Endodermal cell (in vitro differentiated cells): ENCODE results near the gene BPHL. TPM values are rescaled to one million over a fixed set of nuclear protein-coding genes. Genes with fewer than 3 reads are reported as not detected.

Experiments
- DNase-seq: peaks from one replicate; pipeline ENCODE4 v3.0.0-alpha.2; 2017
- H3K27ac ChIP-seq: 2 replicates; pipeline ENCODE4 v1.5.1; 2013; ENCODE audit warnings: mild to moderate bottlenecking, low read depth, low read length, moderate library complexity
- H3K27me3 ChIP-seq: 2 replicates; pipeline ENCODE4 v1.6.1; 2013; ENCODE audit warnings: mild to moderate bottlenecking, low read length, moderate library complexity; ENCODE audit not compliant: insufficient read depth, control insufficient read depth, poor library complexity, severe bottlenecking
- H3K36me3 ChIP-seq: 2 replicates; pipeline ENCODE4 v1.7.0; 2013; ENCODE audit warnings: mild to moderate bottlenecking, low read length, moderate library complexity; ENCODE audit not compliant: control insufficient read depth, insufficient read depth
- H3K4me1 ChIP-seq: one replicate; pipeline ENCODE4 v1.7.0; 2013; ENCODE audit warnings: low read length; ENCODE audit not compliant: control insufficient read depth, insufficient read depth
- H3K4me3 ChIP-seq: 2 replicates; pipeline ENCODE4 v1.5.1; 2013; ENCODE audit warnings: mild to moderate bottlenecking, low read length, moderate library complexity
- H3K9ac ChIP-seq: 2 replicates; pipeline ENCODE4 v1.6.1; 2013; ENCODE audit warnings: mild to moderate bottlenecking, low read length, moderate library complexity; ENCODE audit not compliant: poor library complexity, severe bottlenecking; ENCODE audit errors: extremely low read depth
- H3K9me3 ChIP-seq: 2 replicates; pipeline ENCODE4 v1.6.1; 2013; ENCODE audit warnings: mild to moderate bottlenecking, low read length, moderate library complexity; ENCODE audit not compliant: control insufficient read depth
- H3K27ac Mint-ChIP-seq: 2 replicates; pipeline ENCODE4 v1.8.0; 2020; ENCODE audit warnings: mixed read lengths
- H3K27me3 Mint-ChIP-seq: 2 replicates; pipeline ENCODE4 v1.8.0; 2021; ENCODE audit warnings: mild to moderate bottlenecking, mixed read lengths; ENCODE audit not compliant: insufficient read depth
- H3K36me3 Mint-ChIP-seq: 2 replicates; pipeline ENCODE4 v1.8.0; 2020; ENCODE audit warnings: low read depth, mixed read lengths
- H3K4me1 Mint-ChIP-seq: 2 replicates; pipeline ENCODE4 v1.8.0; 2020; ENCODE audit warnings: mixed read lengths
- H3K4me3 Mint-ChIP-seq: 2 replicates; pipeline ENCODE4 v1.8.0; 2020; ENCODE audit warnings: mild to moderate bottlenecking, moderate library complexity, mixed read lengths
- H3K9me3 Mint-ChIP-seq: 2 replicates; pipeline ENCODE4 v1.8.0; 2020; ENCODE audit warnings: mild to moderate bottlenecking, mixed read lengths
- WGBS, 2 experiments: methylation state at CpG; one replicate each; pipeline versions ENCODE4 v1.1.5 to v1.1.7; 2013; ENCODE audit warnings: missing lambda C conversion rate in 2 of 2, mixed read lengths in 1 of 2; ENCODE audit not compliant: insufficient coverage in 1 of 2, insufficient read length in 1 of 2; 5-methylcytosine and 5-hydroxymethylcytosine counted together
- total RNA-seq, 2 donors: library from RNA; stranded (reverse); fragmentation: NEBNext Ultra II Directional in 1 of 2; extraction: Animal tissue kit (Norgen Biotek cat#: 25700) in 1 of 2; gene quantifications; 2 replicates in 1 of 2; 3 replicates in 1 of 2; pipeline ENCODE4 v1.2.1, GENCODE V29; 2021
- TF ChIP-seq, protein P1 (sequence below): fragments of 200-600 bp; sonication (generic); conservative IDR thresholded peaks from 2 replicates; pipeline ENCODE4 v1.5.0; 2021; ENCODE audit warnings: antibody characterized with exemption, mild to moderate bottlenecking

BPHL gene
- total RNA-seq, 2 donors from 2014 or later = 42.8 to 42.9 TPM

GRCh38 chr6:3125815-3126214 lies 7.3 kb downstream of the BPHL start:
- H3K9ac ChIP-seq = no peak overlapping the region
- Mint-ChIP-seq H3K27ac (no peak overlapping the region), H3K27me3 (no peaks in the 10 kb centered on the region)

GRCh38 chr6:3128356-3129108 lies 10.0 kb downstream of the BPHL start:
- no peaks in the 10 kb centered on the region for H3K9me3 ChIP-seq
- H3K4me1 ChIP-seq = no peaks in the 10 kb centered on the region
- no peak overlapping the region for H3K27ac ChIP-seq
- H3K9ac ChIP-seq = no peak overlapping the region
- TF ChIP-seq, protein P1, sequence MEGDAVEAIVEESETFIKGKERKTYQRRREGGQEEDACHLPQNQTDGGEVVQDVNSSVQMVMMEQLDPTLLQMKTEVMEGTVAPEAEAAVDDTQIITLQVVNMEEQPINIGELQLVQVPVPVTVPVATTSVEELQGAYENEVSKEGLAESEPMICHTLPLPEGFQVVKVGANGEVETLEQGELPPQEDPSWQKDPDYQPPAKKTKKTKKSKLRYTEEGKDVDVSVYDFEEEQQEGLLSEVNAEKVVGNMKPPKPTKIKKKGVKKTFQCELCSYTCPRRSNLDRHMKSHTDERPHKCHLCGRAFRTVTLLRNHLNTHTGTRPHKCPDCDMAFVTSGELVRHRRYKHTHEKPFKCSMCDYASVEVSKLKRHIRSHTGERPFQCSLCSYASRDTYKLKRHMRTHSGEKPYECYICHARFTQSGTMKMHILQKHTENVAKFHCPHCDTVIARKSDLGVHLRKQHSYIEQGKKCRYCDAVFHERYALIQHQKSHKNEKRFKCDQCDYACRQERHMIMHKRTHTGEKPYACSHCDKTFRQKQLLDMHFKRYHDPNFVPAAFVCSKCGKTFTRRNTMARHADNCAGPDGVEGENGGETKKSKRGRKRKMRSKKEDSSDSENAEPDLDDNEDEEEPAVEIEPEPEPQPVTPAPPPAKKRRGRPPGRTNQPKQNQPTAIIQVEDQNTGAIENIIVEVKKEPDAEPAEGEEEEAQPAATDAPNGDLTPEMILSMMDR = no peak
- DNase-seq = no peak
- no peaks in the 10 kb centered on the region for H3K27me3 Mint-ChIP-seq
- no peak overlapping the region for H3K4me3 Mint-ChIP-seq
- no peaks in the 10 kb centered on the region for H3K9me3 Mint-ChIP-seq
- no peak overlapping the region for H3K4me3 ChIP-seq
- H3K27ac Mint-ChIP-seq = no peak overlapping the region
- H3K4me1 Mint-ChIP-seq = peaks cover 2% of the 10 kb centered on the region
- no peaks in the 10 kb centered on the region for H3K27me3 ChIP-seq
- H3K36me3 ChIP-seq = peaks cover 26% of the 10 kb centered on the region
- H3K36me3 Mint-ChIP-seq = peaks cover 57% of the 10 kb centered on the region
- 93 to 96% methylated on average over 10 to 15 of the region's 15 CpGs for WGBS, 2 experiments

More at GRCh38 chr6:3125815-3126214, 7.3 kb downstream of the BPHL start:
- H3K36me3 Mint-ChIP-seq = peaks cover 30% of the 10 kb centered on the region
- 29 to 37% methylated on average over 2 of the region's 2 CpGs for WGBS, 2 experiments
- no peaks in the 10 kb centered on the region for H3K4me1 Mint-ChIP-seq
- Histone ChIP-seq H3K27me3 (no peaks in the 10 kb centered on the region), H3K4me1 (no peaks in the 10 kb centered on the region), H3K36me3 (peaks cover 29% of the 10 kb centered on the region), H3K9me3 (no peaks in the 10 kb centered on the region), H3K4me3 (no peak overlapping the region), H3K27ac (no peak overlapping the region)
- DNase-seq = no peak
- H3K4me3 Mint-ChIP-seq = no peak overlapping the region
- no peaks in the 10 kb centered on the region for H3K9me3 Mint-ChIP-seq
- TF ChIP-seq, protein P1 = no peak

GRCh38 chr6:3131695-3132094 lies 13.2 kb downstream of the BPHL start:
- H3K36me3 ChIP-seq = peaks cover 31% of the 10 kb centered on the region
- H3K4me3 ChIP-seq = no peak overlapping the region
- no peak for DNase-seq
- H3K27me3 Mint-ChIP-seq = no peaks in the 10 kb centered on the region
- peaks cover 3% of the 10 kb centered on the region for H3K4me1 ChIP-seq
- H3K36me3 Mint-ChIP-seq = peaks cover 73% of the 10 kb centered on the region
- H3K4me3 Mint-ChIP-seq = no peak overlapping the region
- H3K9me3 Mint-ChIP-seq = no peaks in the 10 kb centered on the region
- H3K27ac ChIP-seq = no peak overlapping the region
- H3K4me1 Mint-ChIP-seq = peaks cover 15% of the 10 kb centered on the region
- no peak overlapping the region for H3K9ac ChIP-seq
- H3K27me3 ChIP-seq = no peaks in the 10 kb centered on the region
- TF ChIP-seq, protein P1 = no peak
- no peaks in the 10 kb centered on the region for H3K9me3 ChIP-seq
- H3K27ac Mint-ChIP-seq = no peak overlapping the region
- WGBS, 2 experiments = 95 to 98% methylated on average over 11 to 15 of the region's 15 CpGs
